ENCODE measurements around the gene HELZ2. TPM values are rescaled to one million over a fixed set of nuclear protein-coding genes. Genes with fewer than 3 reads are reported as not detected.

Gene HELZ2
- total RNA-seq, 1 experiment from 2014 or later: 33.4 TPM

- Histone ChIP-seq H3F3A (ENCODE audit: low read length, unreplicated experiment) (no peaks in the 10 kb centered on the region), H3K27me3 (ENCODE audit: low read length) (no peaks in the 10 kb centered on the region), H3K27ac (ENCODE audit: low read length) (peak overlapping the region; percentile 85), H4K20me1 (ENCODE audit: low read length) (no peaks in the 10 kb centered on the region), H3K9me3 (ENCODE audit: low read length) (no peaks in the 10 kb centered on the region), H3K79me2 (ENCODE audit: low read length) (peaks cover 11% of the 10 kb centered on the region), H3K4me1 (ENCODE audit: insufficient read depth, low read length) (peaks cover 33% of the 10 kb centered on the region), H3K9me2 (replicated peaks; ENCODE audit: low read length) (no peaks in the 10 kb centered on the region), H3K4me2 (ENCODE audit: low read length) (peak overlapping the region; percentile 100), H3K4me3 (ENCODE audit: low read length) (peak overlapping the region; percentile 84), H3K36me3 (ENCODE audit: low read depth, low read length) (no peaks in the 10 kb centered on the region), H3K9ac (ENCODE audit: low read length) (peak overlapping the region; percentile 83), H2AFZ (ENCODE audit: low read length) (peak overlapping the region; percentile 64)
- intact Hi-C loops (cut with micrococcal nuclease): loop anchor here (2.0 to 5.0 kb wide), 7 partner anchors 37 to 420 kb away; partner anchors contain the start of genes GMEB2, HELZ2 and UCKL1
- TF ChIP-seq CTCF (conservative IDR thresholded peaks at IDR 0.05; ENCODE audit: low read depth, low read length) (peak; percentile 84), EZH2 (IDR thresholded peaks at IDR 0.05; ENCODE audit: low read length, unreplicated experiment) (no peak)
- POLR2A ChIA-PET (ENCODE audit: unreplicated experiment): interaction anchor here (0.5 to 2.2 kb wide), 3 partner anchors 17 to 203 kb away, joined by 3 to 24 read pairs (median 17); partner anchors contain the start of gene PPDPF
- peak; percentile 98 for DNase-seq
- TSS peak; percentile 70 for BruUV-seq (replicated peaks)
- peak; percentile 85 for ATAC-seq
- CTCF ChIA-PET: interaction anchor here (0.5 to 2.7 kb wide), 14 partner anchors 17 to 436 kb away, joined by 3 to 76 read pairs (median 4); partner anchors contain the start of genes GMEB2, HELZ2, PPDPF and TPD52L2
Observed at GRCh38 chr20:63537525-63538203, 36.4 kb downstream of the HELZ2 start.

DNA sequence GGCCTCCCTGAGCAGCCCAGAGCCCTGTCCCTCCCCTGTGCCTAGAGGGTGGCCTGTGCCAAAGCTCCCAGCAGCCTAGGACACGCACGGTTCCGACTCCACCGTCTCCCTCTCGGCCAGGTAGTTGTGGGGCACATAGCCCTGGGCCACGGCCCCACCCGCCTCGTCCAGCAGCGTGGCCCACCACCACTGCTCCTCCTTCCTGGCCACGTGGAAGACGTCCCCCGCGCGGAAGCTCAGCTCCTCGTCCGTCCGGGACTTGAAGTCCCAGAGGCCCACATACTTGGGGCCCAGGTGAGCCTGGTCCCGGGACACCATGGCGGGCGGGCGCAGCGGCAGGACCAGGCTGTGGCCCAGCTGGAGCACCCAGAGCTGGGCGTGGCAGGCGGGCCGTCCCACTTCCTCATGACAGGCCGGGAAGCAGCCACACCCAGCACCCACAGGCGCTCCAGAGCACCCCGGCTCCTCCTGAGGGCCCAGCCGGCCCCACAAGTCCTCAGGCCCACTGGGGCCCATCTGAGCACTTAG is 37.0 kb downstream of the HELZ2 start, which contains the start of gene PTK6:
Gene PTK6, minus strand, starts transcription at position 380 of the 528 bp plus-strand sequence. Its CDS starts 62 bp downstream, at position 318.
- no peaks in the 10 kb centered on the region for H3F3A ChIP-seq (ENCODE audit: low read length, unreplicated experiment)
- TF ChIP-seq CTCF (conservative IDR thresholded peaks at IDR 0.05; ENCODE audit: low read depth, low read length) (no peak), EZH2phosphoT487 (IDR thresholded peaks at IDR 0.05; ENCODE audit: borderline replicate concordance, low read length) (no peak), EZH2 (IDR thresholded peaks at IDR 0.05; ENCODE audit: low read length, unreplicated experiment) (no peak)
- DNase-seq: peak; percentile 75
- no peaks in the 10 kb centered on the region for H3K36me3 ChIP-seq (ENCODE audit: low read depth, low read length)
- H3K4me3 ChIP-seq (ENCODE audit: low read length): peak within 1 kb of the TSS; percentile 84
- H3K4me1 ChIP-seq (ENCODE audit: insufficient read depth, low read length): peaks cover 33% of the 10 kb centered on the region
- POLR2A ChIA-PET (ENCODE audit: unreplicated experiment): interaction anchor here (0.5 to 2.2 kb wide), 7 partner anchors 13 to 565 kb away, joined by 3 to 24 read pairs (median 5); partner anchors contain the start of genes GMEB2 and PPDPF
- H3K9me2 ChIP-seq (replicated peaks; ENCODE audit: low read length): no peaks in the 10 kb centered on the region
- intact Hi-C loops (cut with micrococcal nuclease): loop anchor here (2.0 to 5.0 kb wide), 6 partner anchors 44 to 420 kb away; partner anchors contain the start of genes GMEB2 and UCKL1
- H3K79me2 ChIP-seq (ENCODE audit: low read length): peaks cover 11% of the 10 kb centered on the region
- no TSS peak for BruUV-seq (replicated peaks)
- no peaks in the 10 kb centered on the region for H4K20me1 ChIP-seq (ENCODE audit: low read length)
- no peaks in the 10 kb centered on the region for H3K27me3 ChIP-seq (ENCODE audit: low read length)
- peak within 1 kb of the TSS; percentile 83 for H3K9ac ChIP-seq (ENCODE audit: low read length)
- peak within 1 kb of the TSS; percentile 85 for H3K27ac ChIP-seq (ENCODE audit: low read length)
- peak; percentile 57 for ATAC-seq
- no peaks in the 10 kb centered on the region for H3K9me3 ChIP-seq (ENCODE audit: low read length)
- H2AFZ ChIP-seq (ENCODE audit: low read length): peak within 1 kb of the TSS; percentile 64
- H3K4me2 ChIP-seq (ENCODE audit: low read length): peak within 1 kb of the TSS; percentile 100
- CTCF ChIA-PET: interaction anchor here (0.5 to 2.7 kb wide), 9 partner anchors 17 to 339 kb away, joined by 3 to 76 read pairs (median 4); partner anchors contain the start of genes HELZ2, PPDPF and TPD52L2

All from PC-3 (cell line).